NCI-H446 (cell line): ENCODE data around the gene SERPINH1.

Experiments used
- DNase-seq, 2 experiments: peaks; one replicate each; lab custom pipeline; 2025; lab: John Stamatoyannopoulos, UW

SERPINH1 gene

DNA sequence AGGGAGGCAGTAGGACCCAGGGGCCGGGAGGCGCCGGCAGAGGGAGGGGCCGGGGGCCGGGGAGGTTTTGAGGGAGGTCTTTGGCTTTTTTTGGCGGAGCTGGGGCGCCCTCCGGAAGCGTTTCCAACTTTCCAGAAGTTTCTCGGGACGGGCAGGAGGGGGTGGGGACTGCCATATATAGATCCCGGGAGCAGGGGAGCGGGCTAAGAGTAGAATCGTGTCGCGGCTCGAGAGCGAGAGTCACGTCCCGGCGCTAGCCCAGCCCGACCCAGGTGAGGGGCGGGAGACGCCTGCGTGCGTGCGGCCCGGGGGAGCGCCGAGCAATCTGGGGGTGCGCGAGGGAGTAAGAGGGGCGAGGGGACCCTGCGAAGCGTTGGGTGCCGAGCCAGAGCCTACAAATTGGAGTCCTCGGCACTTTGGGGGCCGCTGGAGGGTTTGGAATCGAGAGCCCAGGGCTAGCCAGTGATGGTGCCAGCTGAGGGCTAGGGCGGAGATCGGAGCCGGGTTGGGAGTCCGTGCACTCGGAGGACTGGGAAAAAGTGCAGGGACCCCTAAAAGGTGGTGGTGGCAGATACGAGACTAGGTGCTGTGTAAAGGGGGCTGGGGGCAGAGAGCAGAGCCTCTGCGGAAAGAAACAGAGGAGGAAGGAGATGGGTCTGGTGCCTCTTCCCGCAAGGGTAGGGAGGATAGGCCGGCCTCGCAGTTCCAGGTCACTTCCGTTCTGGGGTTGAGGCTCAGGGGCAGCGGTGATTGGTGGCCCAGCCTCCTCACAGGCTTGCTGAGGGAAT lies at the start of gene SERPINH1:
Gene SERPINH1, plus strand, starts transcription at position 206 of the 788 bp plus-strand sequence. CDS start 4,097 bp downstream, outside the sequence.
- DNase-seq = peak in 1 of 2 experiments; percentile 39

DNA sequence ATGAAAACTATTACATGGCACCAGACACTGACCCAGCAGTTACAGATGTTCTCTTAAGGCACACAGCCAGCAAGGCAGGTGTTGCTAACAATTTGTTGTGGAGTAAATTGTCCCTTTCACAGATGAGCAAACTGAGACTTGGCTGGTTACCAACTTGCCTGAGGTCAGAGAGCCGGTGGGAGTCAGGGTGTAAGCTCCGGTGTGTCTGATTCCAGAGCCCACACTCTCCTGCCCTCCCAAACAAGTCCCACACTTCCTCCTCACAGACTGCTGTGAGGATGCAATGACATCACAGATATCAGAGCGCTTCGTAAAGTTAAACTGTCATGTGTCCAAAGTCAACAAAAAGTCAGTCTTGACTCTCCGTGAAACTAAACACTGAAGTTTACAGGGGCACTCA lies 48.8 kb upstream of the SERPINH1 start:
- no peak for DNase-seq

DNA sequence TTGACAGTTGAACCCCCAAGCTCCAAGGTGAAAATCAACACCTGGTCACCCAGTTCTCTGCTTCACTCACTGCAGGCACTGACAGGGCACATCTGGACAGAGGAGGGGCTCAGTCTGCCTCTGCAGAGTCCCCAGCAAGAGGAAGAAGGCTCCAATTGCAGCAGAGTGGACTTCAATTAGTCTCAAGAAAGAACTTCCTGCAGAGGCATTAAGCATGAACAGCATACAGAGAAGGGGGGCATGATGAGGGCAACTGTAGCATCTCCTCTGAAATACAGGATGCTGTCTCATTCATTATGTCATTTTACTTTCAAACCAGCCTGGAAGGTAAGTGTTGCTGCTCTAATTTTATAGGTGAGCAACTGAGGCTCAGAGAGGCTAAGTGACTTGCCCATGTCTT lies 47.5 kb upstream of the SERPINH1 start:
- no peak for DNase-seq

DNA sequence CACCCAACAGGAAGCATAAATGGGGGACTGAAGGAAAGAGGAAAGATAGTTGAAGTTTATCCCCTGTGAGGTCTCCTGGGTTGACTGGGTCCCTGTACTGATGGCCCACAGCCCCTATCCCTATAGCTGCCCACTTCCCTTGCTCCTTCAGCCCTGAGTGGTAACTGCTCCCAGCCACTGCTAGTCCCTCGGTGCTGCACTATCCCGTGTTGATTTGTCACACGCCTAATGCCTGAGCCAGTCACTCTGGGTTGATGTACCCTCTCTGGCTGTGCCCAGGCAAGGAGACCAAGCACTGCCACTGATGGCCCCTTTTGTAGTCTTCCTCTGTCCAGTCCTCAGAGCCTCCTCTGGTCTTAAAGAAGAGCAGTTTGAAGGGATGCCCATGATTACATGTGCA lies 45.9 kb upstream of the SERPINH1 start:
- no peak for DNase-seq

DNA sequence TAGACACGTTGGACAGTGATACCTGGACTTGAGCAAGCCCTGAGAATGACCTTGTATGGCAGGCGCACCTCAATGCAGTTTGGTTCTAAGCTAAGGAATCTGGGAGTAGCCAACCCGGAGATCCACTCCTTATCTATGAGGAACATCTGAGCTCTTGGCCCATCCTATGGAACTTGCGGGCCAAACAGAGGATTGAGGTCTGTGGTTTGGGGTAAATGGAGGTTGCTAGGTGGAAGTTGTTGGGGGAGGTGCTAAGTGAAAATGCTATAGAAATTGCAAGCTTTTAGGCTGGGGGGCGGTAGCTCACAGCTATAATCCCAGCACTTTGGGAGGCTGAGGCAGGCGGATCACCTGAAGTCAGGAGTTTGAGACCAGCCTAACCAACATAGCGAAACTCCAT lies 45.2 kb upstream of the SERPINH1 start:
- no peak for DNase-seq

DNA sequence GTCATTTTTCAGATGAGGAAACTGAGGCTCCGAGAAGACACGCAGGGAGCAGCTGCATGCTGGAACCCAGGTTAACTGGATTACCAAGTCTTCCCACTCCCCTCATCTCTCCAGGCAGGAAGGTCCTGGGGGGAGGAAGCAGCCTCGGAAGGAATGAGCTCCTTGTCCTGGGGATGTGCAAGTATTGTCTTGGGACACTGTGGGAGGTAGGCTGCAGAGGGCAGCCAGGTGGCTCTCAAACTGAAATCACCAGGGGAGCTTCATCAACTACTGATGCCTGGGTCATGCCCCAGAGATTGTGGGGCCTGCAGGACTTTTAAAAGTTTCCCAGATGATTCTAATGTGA lies 43.9 kb upstream of the SERPINH1 start:
- DNase-seq = no peak

DNA sequence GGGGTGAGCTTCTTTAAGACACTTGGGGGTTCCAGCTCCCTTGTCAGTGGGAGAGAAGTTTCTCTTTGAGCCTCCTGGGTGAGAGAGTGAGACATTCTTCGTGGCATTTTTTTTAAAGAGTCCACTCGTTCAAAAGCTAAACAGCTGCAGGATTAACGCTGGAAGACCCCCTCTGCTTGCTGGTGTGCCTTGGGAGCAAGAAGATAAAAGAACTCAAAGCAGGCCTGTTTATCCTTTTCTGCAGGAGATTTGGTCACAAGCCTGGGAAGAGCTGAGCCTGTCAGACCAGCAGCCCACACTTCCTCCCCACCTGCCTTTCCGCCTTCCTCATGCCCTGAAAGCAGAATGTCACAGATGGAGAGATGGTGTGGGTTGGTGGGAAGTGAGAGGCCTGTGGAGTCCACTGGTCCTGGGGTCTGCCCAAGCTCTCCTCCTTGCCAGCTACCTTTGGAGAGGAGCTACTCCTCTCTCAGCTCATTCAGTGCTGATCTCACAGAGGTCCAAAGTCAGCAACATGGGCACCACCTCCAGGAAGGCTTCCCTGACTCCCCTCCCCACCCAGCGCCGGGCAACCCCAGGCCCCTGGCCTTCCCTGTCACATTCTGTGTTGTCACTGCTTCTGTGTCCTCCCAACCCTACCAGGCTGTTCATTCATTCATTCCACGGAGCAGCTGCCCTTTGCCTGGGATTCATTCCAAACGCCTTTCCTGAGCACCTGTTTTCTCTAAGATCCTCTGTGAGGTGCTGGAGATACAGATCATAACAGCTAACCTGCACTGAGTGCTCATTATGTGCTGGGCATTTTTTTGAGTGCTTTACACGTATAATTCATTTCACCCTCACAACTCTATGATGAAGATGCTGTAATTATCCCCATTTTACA lies 43.0 kb upstream of the SERPINH1 start:
- no peak for DNase-seq

DNA sequence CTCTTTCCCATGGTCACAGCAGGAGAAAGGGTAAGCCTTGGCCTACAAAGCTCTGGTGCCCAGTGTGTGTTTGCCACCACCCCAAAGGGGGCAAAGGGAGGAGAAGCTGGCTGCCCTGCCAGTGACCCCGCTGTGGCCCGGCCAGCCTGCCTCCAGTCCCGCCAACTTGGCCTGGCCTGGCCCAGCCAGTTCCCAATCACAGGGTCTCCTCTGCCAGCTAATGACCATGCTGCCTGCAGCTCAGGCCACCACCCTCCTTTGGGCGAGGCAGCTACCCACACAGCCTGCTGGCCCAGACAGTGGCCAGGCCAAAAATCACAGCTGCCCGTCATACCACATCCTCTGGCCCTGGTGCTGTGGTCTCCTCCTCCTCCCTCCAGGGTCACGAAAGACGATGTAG lies 41.4 kb upstream of the SERPINH1 start:
- no peak for DNase-seq

DNA sequence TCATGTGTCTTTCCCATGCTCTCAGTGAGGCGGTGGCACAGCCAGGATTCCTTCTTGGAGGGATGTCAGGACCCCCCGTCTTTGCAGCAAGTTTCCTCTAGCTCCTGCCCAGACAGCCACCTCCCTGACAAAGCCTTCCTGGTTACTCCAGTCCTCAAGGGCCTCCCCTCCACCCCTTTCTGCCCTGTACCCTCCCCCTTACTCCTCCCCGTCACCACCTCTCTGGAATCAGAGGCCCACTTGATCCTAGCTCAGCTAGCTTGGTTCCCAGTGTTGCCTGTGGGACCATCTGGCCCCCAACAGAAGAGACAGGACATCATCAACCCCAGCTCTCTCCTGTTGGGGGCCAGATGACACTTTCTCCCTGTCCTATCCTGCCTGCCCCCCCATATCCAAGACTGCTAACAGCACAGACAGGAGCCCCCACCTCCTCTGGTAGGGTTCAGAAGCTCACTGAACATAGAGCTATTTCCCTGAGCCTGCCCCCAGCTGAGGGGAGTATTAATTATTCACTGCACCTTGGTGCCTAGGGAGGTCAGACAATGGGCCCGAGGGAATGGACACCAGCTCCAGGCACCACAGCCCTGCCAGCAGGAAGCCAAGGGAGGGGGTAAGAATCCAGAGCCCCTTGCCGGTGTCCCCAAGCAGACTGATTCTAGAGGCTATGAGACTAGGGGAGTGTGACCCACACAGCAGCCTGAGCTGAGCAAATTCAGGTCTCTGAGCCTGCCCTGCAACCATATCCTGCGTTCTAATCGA lies 39.6 kb upstream of the SERPINH1 start:
- no peak for DNase-seq

DNA sequence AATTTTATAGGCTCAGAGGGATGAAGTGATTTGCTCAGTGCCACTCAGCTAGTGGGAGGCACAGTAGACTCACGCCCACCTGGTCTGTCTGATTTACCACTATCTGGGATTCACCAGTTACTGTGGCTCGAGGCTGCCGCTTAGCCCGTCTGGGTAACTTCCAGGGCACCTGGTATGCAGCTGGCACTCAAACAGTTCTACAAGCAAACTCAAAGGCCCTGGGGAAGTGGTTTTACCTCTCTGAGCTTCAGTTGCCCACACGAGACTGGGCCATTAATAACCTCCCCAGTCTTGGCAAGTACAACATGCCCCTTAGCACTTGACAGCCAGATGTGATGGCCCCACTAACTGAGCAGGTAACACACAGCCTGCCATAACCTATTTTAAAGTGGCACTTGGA lies 38.9 kb upstream of the SERPINH1 start:
- DNase-seq = no peak

DNA sequence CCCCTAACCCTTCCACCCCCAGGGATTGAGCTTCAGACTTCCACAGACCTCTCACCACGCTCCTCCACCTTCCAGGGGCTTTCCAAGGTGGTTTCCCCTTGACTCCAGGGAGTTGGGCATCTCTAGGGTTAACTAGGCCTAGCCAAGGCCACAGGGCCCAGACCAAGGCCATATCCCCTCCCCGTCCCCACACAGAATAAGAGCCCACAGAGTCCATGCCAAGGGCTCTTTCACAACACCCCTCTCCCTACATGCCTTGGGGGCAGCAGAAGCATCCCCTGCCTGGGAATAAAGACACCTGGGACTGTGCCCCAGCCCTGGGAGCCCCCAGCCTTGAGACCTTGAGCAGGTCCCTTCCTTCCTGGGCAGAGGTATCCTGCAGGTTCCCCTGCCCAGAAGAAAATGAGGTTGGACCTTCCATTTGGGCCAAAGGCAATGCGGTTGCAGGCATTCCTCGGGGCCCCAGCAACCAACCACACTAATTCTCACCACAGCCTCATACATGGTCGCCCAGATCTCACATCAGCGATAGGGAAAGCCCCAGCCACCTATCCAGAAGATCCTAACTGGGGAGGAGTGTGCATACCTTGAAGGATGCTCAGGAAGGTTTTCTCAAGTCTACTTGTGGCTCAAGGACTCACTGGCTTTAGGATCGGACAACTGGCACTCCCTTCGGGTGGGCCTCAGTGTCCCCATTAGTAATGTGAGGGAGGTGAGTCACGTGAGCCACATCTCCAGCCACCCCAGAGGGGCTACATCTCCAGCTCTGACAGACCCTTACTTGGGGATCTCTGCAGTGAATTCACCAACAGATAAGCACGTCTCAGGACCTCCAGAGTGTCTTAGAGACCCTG lies 38.0 kb upstream of the SERPINH1 start:
- DNase-seq = no peak

DNA sequence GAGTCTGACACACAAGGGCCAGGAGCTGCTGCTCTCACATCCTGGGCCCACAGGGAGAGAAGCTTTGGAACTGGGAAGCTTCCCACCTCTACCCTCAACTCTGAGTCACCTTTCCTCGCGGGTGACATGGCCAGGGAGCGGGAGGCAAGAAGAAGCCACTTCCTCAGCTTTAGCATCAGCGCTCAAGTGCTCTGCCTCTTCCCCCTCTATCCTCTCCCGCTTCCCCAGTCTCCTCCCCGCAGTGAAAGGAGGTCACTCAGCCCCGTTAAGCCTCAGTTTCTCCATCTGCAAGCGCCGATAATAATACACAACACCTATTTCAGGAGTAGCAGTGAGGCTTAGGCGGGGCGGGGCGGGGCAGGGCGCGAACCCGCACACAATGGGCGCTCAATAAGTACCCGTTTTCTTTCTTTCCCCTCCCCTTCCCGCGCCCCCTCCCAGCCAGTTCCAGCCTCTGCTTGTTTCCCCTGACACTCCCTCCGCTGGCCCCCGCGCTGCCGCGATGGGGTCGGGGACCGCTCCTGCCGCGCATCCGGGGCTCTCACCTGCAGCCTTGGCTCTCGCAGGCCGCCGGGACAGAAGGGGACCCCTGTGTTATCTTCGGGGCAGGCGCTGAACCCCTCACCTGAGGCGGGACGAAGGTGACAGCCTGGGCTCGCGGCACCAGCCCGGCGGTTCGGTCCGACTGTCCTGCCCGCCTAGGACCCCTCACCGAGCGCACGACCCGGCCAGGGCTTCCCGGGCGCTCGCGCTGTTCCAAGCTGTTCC lies 37.2 kb upstream of the SERPINH1 start:
- no peak for DNase-seq

DNA sequence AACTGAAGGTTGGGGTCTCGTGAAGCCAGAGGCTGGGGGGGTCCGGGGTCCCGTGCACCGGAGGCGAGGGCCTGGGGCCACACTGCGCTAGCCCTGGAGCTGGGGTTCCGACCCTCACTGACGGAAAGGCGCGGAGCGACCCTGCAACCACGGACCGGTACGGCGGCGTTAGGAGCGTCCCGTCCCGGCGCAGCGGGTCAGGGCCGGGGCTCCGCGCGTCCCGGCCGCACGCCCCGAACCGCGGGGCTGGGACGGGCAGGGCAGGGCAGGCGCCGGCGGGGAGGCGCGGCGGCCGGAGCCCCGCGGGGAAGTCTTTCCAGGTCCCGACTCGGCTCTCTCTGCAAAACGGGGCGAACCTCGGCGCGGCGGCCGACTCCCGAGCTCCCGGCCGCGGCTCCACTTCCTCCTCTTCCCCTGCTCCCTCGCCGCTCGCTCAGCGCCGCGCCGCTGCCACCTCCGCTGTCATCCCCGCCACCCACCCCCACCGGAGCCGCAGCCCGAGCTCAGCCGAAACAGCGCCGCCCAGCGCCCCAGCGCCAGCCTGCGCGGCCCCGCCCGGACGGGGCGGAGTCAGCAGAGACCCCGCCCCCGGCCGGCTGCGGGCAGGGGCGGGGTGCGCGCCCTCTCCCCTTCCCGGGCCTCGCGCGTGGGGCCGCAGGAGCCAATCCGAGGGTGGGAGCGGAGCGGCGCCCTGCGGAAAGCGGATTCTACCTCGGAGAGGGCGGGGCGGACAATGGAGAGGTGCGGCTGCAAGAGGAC lies 36.4 kb upstream of the SERPINH1 start, which contains the start of gene GDPD5:
Gene GDPD5, minus strand, starts transcription at position 509 of the 759 bp plus-strand sequence. CDS start 48,206 bp downstream, outside the sequence.
- DNase-seq = peak; percentile 48 to 92

DNA sequence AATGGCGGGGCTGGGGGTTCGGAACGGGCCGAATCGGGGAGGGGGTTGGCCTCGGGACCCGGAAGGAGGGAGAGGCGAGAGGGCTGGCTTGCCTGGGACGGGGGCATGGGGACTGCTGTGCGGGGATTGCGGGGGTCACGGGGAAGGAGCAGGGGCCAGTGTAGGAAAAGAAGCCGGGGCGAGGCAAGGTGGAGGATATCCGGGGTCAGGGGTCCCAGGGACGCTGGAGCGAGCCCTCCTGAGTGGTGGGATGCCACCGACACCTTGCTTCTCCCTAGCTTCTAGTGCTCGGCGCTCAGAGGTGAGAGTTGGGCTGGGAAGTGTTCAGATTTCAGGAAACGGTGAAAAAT lies 35.9 kb upstream of the SERPINH1 start:
- no peak for DNase-seq

DNA sequence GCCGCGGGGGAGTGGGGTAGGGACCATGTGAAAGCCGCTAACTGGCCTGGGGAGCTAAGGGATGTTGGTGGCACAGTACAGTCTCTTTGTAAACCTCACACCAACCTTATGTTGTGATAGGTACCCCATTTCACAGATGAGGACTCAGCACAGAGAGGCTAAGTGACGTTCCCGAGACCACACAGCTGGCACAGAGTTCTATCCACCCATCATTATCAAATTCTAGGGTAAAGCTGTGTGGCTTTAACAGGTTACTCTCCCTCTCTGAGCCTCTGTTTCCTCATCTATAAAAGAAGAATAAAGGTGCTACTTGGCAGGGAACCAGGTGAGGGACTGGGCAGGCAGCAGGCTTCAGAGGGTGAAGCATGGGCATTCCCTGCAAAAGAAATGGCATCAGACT lies 34.9 kb upstream of the SERPINH1 start:
- no peak for DNase-seq

DNA sequence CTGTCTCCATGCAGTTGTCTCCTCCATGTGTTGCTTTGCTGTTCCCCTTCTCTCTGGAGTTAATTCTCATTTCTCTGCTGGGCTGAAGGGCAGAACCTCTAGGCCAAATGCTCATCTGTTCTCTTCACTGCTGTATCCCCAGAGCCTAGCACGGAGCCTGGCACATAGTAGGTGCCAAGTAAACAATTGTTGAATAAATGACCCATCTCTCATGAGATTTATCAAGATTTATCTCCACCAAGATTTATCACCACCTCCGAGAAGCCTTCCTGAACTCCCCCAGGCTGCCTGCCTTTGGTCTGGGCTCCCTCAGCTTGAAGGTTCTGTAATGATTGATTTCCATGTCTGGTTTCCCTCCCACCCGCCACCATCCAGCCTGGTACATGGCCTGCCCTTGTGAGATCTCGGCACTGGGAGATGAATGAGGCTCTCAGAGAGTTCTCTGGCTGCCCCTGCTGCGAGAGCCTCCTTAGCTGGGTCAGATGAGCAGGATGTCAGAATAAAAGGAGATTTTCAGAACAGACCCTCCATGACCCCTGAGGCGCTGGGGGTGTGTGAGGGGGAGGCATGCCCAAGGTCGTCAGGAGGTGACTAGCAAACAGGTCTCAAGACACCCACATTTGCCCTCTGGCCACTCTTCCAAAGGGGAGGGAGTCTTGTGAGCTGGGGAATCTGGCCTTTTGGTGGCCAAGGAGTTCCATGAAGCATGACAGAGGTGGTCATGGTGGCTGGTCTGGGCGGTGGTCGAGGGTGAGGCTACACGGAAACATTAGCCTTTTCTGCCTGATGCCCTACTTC lies 33.9 kb upstream of the SERPINH1 start:
- DNase-seq = no peak

DNA sequence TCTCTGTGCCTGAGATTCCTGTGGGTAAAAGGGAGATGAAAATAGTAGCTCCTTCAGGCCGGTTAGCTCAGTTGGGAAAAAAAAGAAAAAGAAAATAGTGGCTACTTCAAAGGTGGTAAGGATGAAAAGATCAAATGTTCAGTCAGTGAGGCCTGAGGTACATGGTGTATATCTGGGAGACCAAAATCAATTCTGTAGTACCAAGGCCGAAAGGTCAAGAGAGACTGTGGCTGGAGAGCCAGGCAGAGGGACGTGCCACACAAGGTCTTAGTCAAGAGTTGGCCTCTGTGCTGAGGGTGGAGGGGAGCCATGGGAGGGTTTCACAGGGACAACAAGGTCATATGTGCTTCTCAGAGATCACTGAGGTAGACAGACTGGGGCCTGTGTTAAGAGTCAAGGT lies 31.5 kb upstream of the SERPINH1 start:
- DNase-seq = no peak

DNA sequence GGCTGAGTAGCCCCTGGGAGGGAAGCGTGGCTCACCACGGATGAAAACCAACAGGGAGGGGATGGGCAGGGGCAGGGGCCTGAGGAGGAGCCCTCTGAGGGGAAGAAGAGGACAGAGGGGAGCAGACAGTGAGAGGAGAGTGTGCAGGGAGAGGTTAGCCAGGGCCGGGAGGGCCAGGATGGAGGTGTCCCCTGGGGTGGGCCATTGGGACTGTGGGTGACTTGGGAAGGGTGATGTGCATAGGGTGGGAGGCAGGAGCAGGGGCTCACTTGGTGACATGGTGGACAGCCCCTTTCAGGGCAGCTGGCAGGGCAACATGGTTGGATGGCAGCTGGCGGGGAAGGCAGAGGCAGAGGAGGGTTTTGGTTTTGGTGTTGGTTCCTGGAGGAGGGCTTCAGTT lies 30.7 kb upstream of the SERPINH1 start:
- no peak for DNase-seq
